ENCODE data around the gene CCNB2. TPM values are rescaled to one million over a fixed set of nuclear protein-coding genes. Genes with fewer than 3 reads are reported as not detected.

The CCNB2 gene
- total and polyA plus RNA-seq, 9 of the 15 experiments (the other 6 are each of a cell fraction or from before 2014, with no cell fraction given) = 84.8 to 266 (median 124) TPM

- no peak for DNase-seq (ENCODE audit: extremely low read depth in 1 of 4, low spot score in 3 of 4)
- TF ChIP-seq, protein P1, sequence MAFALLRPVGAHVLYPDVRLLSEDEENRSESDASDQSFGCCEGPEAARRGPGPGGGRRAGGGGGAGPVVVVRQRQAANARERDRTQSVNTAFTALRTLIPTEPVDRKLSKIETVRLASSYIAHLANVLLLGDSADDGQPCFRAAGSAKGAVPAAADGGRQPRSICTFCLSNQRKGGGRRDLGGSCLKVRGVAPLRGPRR (CRISPR knock-in tag; IDR thresholded peaks at IDR 0.05) = no peak
- TF ChIP-seq CBX5 (IDR thresholded peaks at IDR 0.05; ENCODE audit: borderline replicate concordance, low read depth) (no peak), ATF7 (IDR thresholded peaks at IDR 0.05) (no peak), TFAM (CRISPR knock-in tag; conservative IDR thresholded peaks at IDR 0.05) (no peak), ETS2 (tag; IDR thresholded peaks at IDR 0.05; ENCODE audit: borderline replicate concordance, poor library complexity, severe bottlenecking) (no peak), GTF2A2 (tag; IDR thresholded peaks at IDR 0.05) (no peak), STAT5A (IDR thresholded peaks at IDR 0.05; ENCODE audit: borderline replicate concordance, low read length) (no peak), ZNF384 (IDR thresholded peaks at IDR 0.05; ENCODE audit: low read depth, low read length) (no peak), NELFE (IDR thresholded peaks at IDR 0.05; ENCODE audit: insufficient read depth, insufficient read length) (no peak), KAT2B (IDR thresholded peaks at IDR 0.05; ENCODE audit: low read depth, low read length) (no peak), SREBF1 (IDR thresholded peaks at IDR 0.05; ENCODE audit: borderline replicate concordance, low read depth, low read length) (no peak), PRMT5 (CRISPR knock-in tag; IDR thresholded peaks at IDR 0.05) (no peak), ZNF695 (CRISPR knock-in tag; IDR thresholded peaks at IDR 0.05) (no peak), ZBTB7A (IDR thresholded peaks at IDR 0.05; ENCODE audit: borderline replicate concordance, control insufficient read depth, low read depth, low read length) (no peak), SRSF1 (IDR thresholded peaks at IDR 0.05; ENCODE audit: low read depth, low read length) (no peak), GMEB1 (CRISPR knock-in tag; IDR thresholded peaks at IDR 0.05) (no peak), RNF2 (IDR thresholded peaks at IDR 0.05) (no peak)
- ChIA-PET POLR2A (no interaction called here), CTCF (ENCODE audit: low intra/inter-chr PET ratio) (no interaction called here)
- Histone ChIP-seq H3K4me2 (ENCODE audit: insufficient read depth, low read length) (no peak overlapping the region), H3K9me1 (ENCODE audit: control insufficient read depth, insufficient read depth, low read length) (no peaks in the 10 kb centered on the region), H3K4me3 (no peak overlapping the region), H3K36me3 (ENCODE audit: control insufficient read depth, insufficient read depth, low read length) (peaks cover 93% of the 10 kb centered on the region), H3K79me2 (ENCODE audit: control insufficient read depth, insufficient read depth, low read length) (no peaks in the 10 kb centered on the region), H3K27me3 (ENCODE audit: control insufficient read depth in 2 of 2, insufficient read depth in 2 of 2, low read length in 2 of 2) (no peaks in the 10 kb centered on the region), H3K9ac (ENCODE audit: insufficient read depth in 1 of 2, low read depth in 2 of 2, low read length in 2 of 2) (no peak overlapping the region), H3K4me1 (replicated peaks in 1 of 2; ENCODE audit: control insufficient read depth in 2 of 2, insufficient read depth in 2 of 2, low read length in 2 of 2) (no peaks in the 10 kb centered on the region), H4K20me1 (replicated peaks; ENCODE audit: control insufficient read depth, insufficient read depth, low read length) (no peaks in the 10 kb centered on the region), H3K27ac (ENCODE audit: extremely low read depth, low read depth, low read length) (no peak overlapping the region), H2AFZ (ENCODE audit: low read depth, low read length) (no peak overlapping the region), H3K9me3 (replicated peaks; ENCODE audit: control insufficient read depth, insufficient read depth, low read depth, low read length) (no peaks in the 10 kb centered on the region)
- no peak for FAIRE-seq
- no TSS peak for BruUV-seq (replicated peaks)
- intact Hi-C loops (cut with micrococcal nuclease) (loop anchor here (5.0 kb wide), 1 partner anchor 72 kb away; the partner anchor contains the start of gene RNF111), in situ Hi-C loops (cut with MboI) (no loop called here)
- 91% methylated on average over 2 of the region's 2 CpGs for WGBS (ENCODE audit: insufficient coverage, low coverage, missing lambda C conversion rate)
- no peak for ATAC-seq
Measured at GRCh38 chr15:59059076-59059597, 45.8 kb upstream of the CCNB2 start.
